Glomerular visceral epithelial cell (primary cell): ENCODE data around the gene HOXB2.
A peak's percentile ranks its signal among the peaks of the same experiment; 100 is the strongest.
"Not testable (repeated sequence)": the region's sequence is repeated elsewhere in the genome, so short reads cannot be mapped to it uniquely, and the experiment has no call there.

Source experiments
- DNase-seq: peaks from one replicate; pipeline ENCODE4 v3.0.0-alpha.2; 2016; ENCODE audit errors: extremely low spot score

Gene HOXB2

GRCh38 chr17:48541036-48541576 lies 3.8 kb downstream of the HOXB2 start:
- DNase-seq, result no peak

- DNase-seq, result peak; percentile 60
Observed at GRCh38 chr17:48540213-48540612, 4.7 kb downstream of the HOXB2 start.

GRCh38 chr17:48539177-48539576 lies 5.7 kb downstream of the HOXB2 start:
- peak; percentile 90 for DNase-seq

GRCh38 chr17:48537316-48537715 lies 7.6 kb downstream of the HOXB2 start:
- DNase-seq, result no peak

GRCh38 chr17:48535793-48536559 lies 8.9 kb downstream of the HOXB2 start:
- DNase-seq, result not testable (repeated sequence)

- DNase-seq, result no peak
Observed at GRCh38 chr17:48532261-48532660, 12.6 kb downstream of the HOXB2 start.

GRCh38 chr17:48530887-48531272 lies 14.0 kb downstream of the HOXB2 start, which contains the start of gene HOXB1:
Gene HOXB1 (minus strand): TSS chr17:48531011. CDS start chr17:48530904, 107 bp downstream.
- no peak for DNase-seq

GRCh38 chr17:48530208-48530886 lies 14.6 kb downstream of the HOXB2 start:
- no peak for DNase-seq

- no peak for DNase-seq
Observed at GRCh38 chr17:48529683-48530009, 15.3 kb downstream of the HOXB2 start.

- no peak for DNase-seq
Observed at GRCh38 chr17:48528936-48529682, 15.8 kb downstream of the HOXB2 start.

- DNase-seq, result no peak
Observed at GRCh38 chr17:48528153-48528935, 16.6 kb downstream of the HOXB2 start.

GRCh38 chr17:48527547-48527932 lies 17.4 kb downstream of the HOXB2 start:
- DNase-seq, result no peak

- no peak for DNase-seq
Observed at GRCh38 chr17:48526608-48527546, 18.0 kb downstream of the HOXB2 start.

- DNase-seq, result no peak
Observed at GRCh38 chr17:48523010-48523409, 21.9 kb downstream of the HOXB2 start.

GRCh38 chr17:48522031-48522653 lies 22.8 kb downstream of the HOXB2 start:
- peak; percentile 34 for DNase-seq

GRCh38 chr17:48520631-48521079 lies 24.3 kb downstream of the HOXB2 start:
- no peak for DNase-seq

GRCh38 chr17:48519427-48519826 lies 25.5 kb downstream of the HOXB2 start:
- no peak for DNase-seq

GRCh38 chr17:48517478-48517877 lies 27.4 kb downstream of the HOXB2 start:
- DNase-seq, result no peak

GRCh38 chr17:48515925-48516900 lies 28.7 kb downstream of the HOXB2 start:
- DNase-seq, result no peak
